ENCODE results near the gene QSOX1.

The QSOX1 gene

GRCh38 chr1:180169640-180170195 is 15.0 kb downstream of the QSOX1 start:
- DNase-seq (ENCODE audit: low read depth) = no peak

- no peak for DNase-seq (ENCODE audit: low read depth)
These were observed 16.0 kb downstream of the QSOX1 start for GRCh38 chr1:180170546-180171151.

GRCh38 chr1:180171691-180172090 is 17.0 kb downstream of the QSOX1 start:
- no peak for DNase-seq (ENCODE audit: low read depth)

- DNase-seq (ENCODE audit: low read depth) = no peak
These were observed 18.8 kb downstream of the QSOX1 start for GRCh38 chr1:180173451-180173850.

GRCh38 chr1:180173952-180174351 is 19.3 kb downstream of the QSOX1 start:
- no peak for DNase-seq (ENCODE audit: low read depth)

- DNase-seq (ENCODE audit: low read depth) = no peak
These were observed 20.6 kb downstream of the QSOX1 start for GRCh38 chr1:180175291-180175690.

GRCh38 chr1:180175806-180176205 is 21.1 kb downstream of the QSOX1 start:
- DNase-seq (ENCODE audit: low read depth) = no peak

GRCh38 chr1:180176965-180177364 is 22.3 kb downstream of the QSOX1 start:
- DNase-seq (ENCODE audit: low read depth) = no peak

- no peak for DNase-seq (ENCODE audit: low read depth)
These were observed 23.3 kb downstream of the QSOX1 start for GRCh38 chr1:180177931-180178330.

- DNase-seq (ENCODE audit: low read depth) = peak; percentile 13
These were observed 24.0 kb downstream of the QSOX1 start for GRCh38 chr1:180178511-180179161.

- no peak for DNase-seq (ENCODE audit: low read depth)
These were observed 24.7 kb downstream of the QSOX1 start for GRCh38 chr1:180179162-180179957.

- no peak for DNase-seq (ENCODE audit: low read depth)
These were observed 26.4 kb downstream of the QSOX1 start for GRCh38 chr1:180181048-180181447.

- DNase-seq (ENCODE audit: low read depth) = no peak
These were observed 27.4 kb downstream of the QSOX1 start for GRCh38 chr1:180181996-180182642.

GRCh38 chr1:180182643-180183311 is 28.1 kb downstream of the QSOX1 start:
- no peak for DNase-seq (ENCODE audit: low read depth)

GRCh38 chr1:180183426-180183825 is 28.8 kb downstream of the QSOX1 start:
- DNase-seq (ENCODE audit: low read depth) = no peak

GRCh38 chr1:180184041-180184440 is 29.4 kb downstream of the QSOX1 start:
- DNase-seq (ENCODE audit: low read depth) = no peak

- no peak for DNase-seq (ENCODE audit: low read depth)
These were observed 30.6 kb downstream of the QSOX1 start for GRCh38 chr1:180185281-180185680.

GRCh38 chr1:180185971-180186645 is 31.4 kb downstream of the QSOX1 start:
- no peak for DNase-seq (ENCODE audit: low read depth)

- DNase-seq (ENCODE audit: low read depth) = no peak
These were observed 32.2 kb downstream of the QSOX1 start for GRCh38 chr1:180186831-180187230.

GRCh38 chr1:180187626-180188025 is 33.0 kb downstream of the QSOX1 start:
- DNase-seq (ENCODE audit: low read depth) = no peak

GRCh38 chr1:180188091-180188506 is 33.4 kb downstream of the QSOX1 start:
- no peak for DNase-seq (ENCODE audit: low read depth)
